GM10266 (cell line): ENCODE measurements around the gene HSF5.

ENCODE experiments used
- DNase-seq: peaks from one replicate; pipeline ENCODE4 v3.0.0; 2012; ENCODE audit errors: extremely low spot score
- CTCF ChIP-seq: IDR thresholded peaks from 2 replicates; pipeline ENCODE4 v1.5.1; 2012; ENCODE audit warnings: mild to moderate bottlenecking, low read depth; ENCODE audit not compliant: control insufficient read depth, insufficient read depth; ENCODE audit errors: missing control alignments

The HSF5 gene

DNA sequence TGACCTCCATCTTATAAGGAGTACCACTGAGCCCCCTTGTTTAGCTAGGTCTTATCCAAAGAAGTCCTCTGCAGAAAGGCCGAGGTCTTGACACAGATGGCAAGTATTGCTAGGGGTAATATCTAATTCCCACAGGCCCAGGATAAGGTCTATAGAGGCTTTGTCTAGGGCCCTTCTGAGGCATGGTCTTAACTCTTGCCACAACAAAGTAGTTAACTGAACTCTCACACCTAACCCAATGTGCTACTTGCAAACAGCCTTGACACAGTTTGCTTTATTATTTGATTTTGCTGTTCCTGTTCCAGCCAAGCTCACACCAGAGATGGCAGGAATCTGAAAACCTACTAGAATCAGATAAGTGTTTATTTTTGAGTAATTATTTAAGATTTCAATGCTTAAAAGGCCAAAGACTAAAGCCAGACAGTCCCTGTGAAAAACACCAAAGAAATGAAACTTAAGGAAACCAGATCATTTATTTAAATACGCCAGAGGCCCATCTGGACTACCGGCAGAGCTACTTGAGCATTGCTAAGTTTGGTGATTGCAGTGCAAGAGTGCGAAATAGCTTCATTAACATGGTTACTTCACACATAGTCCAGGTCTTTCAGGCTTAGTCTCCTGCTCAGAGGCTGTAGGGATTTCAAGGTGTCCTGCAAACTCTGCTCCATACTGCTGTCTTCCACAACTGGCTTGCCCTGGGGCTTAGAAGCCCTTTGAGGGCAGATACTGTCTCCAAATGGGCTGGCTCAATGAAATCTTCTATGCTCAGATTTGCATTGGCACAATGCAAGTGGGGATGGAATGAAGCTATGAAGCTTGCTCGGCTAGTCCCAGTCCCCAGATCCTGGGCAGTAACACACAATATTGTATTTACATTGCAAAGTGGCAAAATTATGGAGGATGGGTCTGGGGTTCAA lies 107.7 kb downstream of the HSF5 start:
- no peak for DNase-seq
- no peak for TF ChIP-seq CTCF

DNA sequence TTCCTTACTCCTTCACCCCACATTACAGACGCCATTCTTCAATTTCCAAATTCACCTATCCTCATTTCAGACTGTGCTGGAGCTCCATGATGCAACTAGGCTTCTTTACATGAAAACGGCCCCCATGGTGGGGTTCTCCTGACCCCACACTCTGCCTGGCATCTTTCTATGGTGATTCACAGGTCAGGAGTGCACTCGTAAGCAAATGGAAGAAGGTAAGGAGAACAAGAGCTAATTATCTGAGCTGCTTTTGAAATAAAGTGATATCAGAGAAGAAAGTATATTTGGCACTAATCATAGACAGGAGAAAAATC lies 108.7 kb downstream of the HSF5 start:
- no peak for DNase-seq
- TF ChIP-seq CTCF = no peak

- no peak for DNase-seq
- no peak for TF ChIP-seq CTCF
Measured at GRCh38 chr17:58378733-58379510, 109.3 kb downstream of the HSF5 start.

GRCh38 chr17:58377661-58378060 lies 110.5 kb downstream of the HSF5 start:
- TF ChIP-seq CTCF = no peak
- no peak for DNase-seq

- no peak for TF ChIP-seq CTCF
- DNase-seq = no peak
Measured at GRCh38 chr17:58377093-58377601, 111.1 kb downstream of the HSF5 start.

GRCh38 chr17:58376472-58377000 lies 111.7 kb downstream of the HSF5 start:
- TF ChIP-seq CTCF = no peak
- no peak for DNase-seq
